Kasumi-1 (cell line): ENCODE data around the gene C9orf153.
"Not testable (repeated sequence)": the region's sequence is repeated elsewhere in the genome, so short reads cannot be mapped to it uniquely, and the experiment has no call there.

ENCODE experiments used
- DNase-seq, 2 experiments: peaks; one replicate each; lab custom pipeline; 2025; lab: John Stamatoyannopoulos, UW

C9orf153 gene

GRCh38 chr9:86263876-86264275 lies 4.4 kb upstream of the C9orf153 start:
- DNase-seq = no peak

- no peak for DNase-seq
These were observed 3.0 kb upstream of the C9orf153 start for GRCh38 chr9:86262492-86262891.

- no peak for DNase-seq
These were observed 2.1 kb downstream of the C9orf153 start for GRCh38 chr9:86257391-86257790.

DNA sequence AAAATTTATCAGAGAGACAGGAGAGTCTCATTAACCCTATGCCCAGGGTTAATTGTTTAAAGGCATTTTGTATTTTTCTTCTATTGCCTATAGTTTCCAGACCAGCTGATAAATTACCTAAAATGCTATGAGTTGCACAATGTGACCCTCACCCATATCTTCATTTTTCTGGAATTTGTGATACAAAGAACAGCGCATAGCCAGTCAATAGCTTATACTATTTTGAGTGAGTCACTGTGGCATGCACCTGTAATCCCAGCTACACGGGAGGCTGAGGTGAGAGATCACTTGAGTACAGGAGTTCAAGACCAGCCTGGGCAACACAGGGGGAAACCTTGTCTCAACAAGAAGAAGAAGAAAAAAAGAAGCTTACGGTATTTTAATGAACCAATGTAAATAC lies 2.8 kb downstream of the C9orf153 start:
- DNase-seq = no peak

DNA sequence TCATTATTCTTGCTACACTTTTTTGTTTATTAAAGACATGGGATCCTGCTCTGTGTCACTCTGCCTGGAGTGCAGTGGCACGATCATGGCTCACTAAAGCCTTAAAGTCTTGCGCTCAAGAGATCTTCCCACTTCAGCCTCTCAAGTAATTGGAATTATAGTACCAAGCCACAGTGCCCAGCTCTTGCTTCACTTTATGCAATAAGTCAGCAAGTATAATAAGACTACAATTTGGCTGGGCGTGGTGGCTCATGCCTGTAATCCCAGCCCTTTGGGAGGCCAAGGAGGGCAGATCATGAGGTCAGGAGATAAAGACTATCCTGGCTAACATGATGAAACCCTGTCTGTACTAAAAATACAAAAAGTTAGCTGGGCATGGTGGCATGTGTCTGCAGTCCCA lies 5.9 kb downstream of the C9orf153 start:
- no peak for DNase-seq

DNA sequence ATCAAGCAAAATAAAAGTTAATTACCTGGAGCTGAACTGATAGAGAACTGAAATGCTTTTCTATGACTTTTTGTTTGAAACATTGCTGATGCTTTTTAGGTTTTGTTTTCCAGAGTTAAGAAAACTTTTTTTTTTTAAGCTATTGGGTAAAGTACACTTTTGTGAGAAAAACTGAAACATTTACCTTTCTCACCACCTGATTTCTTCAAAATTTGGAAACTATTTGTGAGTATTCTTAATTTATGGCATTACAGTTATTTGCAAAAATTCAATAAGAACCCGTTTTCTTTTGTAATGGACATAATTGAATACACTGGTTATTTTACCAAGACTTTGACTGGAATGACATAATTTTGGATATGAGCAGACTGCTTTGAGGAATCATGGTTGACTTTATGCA lies 6.6 kb downstream of the C9orf153 start:
- DNase-seq = no peak

DNA sequence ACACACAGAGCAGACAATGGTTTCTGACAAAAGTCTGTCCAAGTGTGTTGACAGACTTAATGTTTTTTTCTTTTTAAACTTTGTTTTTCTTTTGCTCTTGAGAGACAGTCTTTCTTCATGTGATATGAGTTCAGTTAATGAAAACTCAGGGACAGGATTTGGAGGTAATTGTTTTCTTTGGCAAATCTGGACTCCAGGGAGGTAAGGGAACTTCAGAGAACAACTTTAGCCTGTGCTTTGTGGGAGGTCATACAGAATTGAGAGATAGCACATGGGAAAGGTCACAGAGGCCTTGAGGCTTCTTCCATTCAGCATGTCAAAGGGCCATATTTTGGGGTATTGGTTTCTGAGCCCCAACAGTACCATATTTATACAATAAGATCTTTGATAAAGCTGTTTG lies 9.3 kb downstream of the C9orf153 start:
- DNase-seq = no peak

DNA sequence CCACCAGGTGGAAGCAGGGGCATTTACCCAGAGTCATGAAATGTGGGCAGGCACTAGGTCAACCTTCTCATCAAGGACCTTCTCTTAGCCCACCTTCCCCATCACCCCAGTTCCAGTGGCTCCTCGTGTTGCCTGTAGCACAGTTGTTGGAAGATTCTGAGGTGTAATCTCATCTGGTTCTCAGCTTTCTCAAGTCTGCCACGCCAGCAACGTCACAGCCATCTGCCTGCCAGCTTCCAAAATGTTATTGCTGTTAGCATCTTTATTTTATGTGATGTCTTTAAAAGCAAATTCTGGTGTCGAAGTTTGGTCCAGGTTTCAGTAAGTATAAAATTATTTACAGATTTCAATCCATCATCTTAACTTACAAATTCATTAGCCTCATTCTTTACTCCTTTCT lies 10.7 kb downstream of the C9orf153 start:
- DNase-seq = no peak

DNA sequence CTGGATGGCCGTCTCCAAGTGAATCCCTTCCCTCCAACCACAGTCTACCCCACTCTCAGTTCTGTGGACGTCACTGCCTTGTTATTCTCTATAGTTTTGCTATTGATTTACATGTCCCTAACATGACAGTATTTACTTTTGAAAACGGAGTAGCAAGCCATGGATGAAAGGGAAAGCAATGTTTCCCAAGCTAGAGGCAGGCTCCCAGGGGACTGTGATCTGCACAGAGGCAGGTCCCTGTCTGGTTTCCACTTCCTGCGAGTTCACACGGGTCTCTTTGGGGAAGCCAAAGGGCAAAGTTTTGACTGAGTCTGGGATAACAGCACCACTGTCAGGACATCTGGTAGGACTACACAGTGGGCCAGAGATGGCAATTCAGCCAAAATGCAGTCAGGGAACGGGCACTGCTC lies 12.7 kb downstream of the C9orf153 start:
- no peak for DNase-seq

DNA sequence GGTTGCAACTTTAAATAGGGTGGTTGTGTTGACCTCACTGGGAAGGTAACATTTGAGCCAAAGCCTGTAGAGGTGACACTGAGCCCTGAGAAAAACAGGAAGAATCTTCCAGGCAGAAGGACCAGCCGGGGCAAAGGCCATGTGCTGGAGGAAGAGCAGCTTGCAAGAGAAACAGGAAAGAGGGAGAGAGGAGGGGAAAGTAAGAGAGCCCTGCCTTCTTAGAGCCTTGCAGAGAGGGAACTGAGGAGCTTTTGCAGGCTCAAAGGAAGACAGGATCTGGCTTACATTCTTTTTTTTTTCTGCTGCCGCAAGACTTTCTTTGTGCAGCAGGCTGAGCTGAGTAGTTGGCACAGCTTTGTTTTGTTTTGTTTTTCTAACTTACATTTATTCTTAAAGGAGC lies 17.4 kb downstream of the C9orf153 start:
- DNase-seq = peak; percentile 34 to 48

- DNase-seq = no peak
These were observed 18.2 kb downstream of the C9orf153 start for GRCh38 chr9:86241216-86241615.

- peak; percentile 37 to 41 for DNase-seq
These were observed 20.3 kb downstream of the C9orf153 start for GRCh38 chr9:86238861-86239770.

- DNase-seq = no peak
These were observed 28.6 kb downstream of the C9orf153 start for GRCh38 chr9:86230858-86231257.

DNA sequence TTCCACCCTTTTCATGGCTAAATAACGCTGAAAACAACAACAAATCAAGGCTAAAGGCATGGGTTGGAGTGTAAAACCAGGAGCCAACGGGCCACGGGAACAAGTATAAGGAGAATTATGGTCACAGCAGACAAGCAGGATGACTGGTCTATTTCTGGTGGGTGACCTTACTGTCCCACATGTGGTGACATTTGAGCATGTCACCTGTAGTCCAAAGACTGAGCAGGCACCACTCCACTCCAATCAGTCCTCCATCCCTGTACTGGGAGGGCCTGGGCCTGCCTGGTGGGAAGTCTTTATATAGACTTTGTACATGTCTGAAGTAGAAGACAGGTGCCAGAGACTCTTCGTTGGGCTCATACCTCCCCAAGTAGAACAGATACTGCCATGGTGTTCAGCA lies 36.8 kb downstream of the C9orf153 start:
- no peak for DNase-seq

DNA sequence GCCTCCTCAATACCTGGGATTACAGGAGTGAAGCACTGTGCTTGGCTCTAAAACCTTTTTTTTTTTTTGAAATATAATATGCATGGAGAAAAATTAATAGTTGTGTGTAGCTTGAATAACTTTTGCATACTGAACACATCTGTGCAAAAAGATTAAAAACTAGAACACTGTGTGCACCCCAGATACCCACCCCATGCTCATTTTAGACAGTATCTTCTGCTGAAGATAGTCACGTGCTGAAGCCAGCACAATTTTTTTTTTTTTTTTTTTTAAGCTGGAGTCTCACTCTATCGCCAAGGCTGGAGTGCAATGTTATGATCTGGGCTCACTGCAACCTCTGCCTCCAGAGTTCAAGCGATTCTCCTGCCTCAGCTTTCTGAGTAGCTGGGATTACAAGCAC lies 39.9 kb downstream of the C9orf153 start:
- no peak for DNase-seq

DNA sequence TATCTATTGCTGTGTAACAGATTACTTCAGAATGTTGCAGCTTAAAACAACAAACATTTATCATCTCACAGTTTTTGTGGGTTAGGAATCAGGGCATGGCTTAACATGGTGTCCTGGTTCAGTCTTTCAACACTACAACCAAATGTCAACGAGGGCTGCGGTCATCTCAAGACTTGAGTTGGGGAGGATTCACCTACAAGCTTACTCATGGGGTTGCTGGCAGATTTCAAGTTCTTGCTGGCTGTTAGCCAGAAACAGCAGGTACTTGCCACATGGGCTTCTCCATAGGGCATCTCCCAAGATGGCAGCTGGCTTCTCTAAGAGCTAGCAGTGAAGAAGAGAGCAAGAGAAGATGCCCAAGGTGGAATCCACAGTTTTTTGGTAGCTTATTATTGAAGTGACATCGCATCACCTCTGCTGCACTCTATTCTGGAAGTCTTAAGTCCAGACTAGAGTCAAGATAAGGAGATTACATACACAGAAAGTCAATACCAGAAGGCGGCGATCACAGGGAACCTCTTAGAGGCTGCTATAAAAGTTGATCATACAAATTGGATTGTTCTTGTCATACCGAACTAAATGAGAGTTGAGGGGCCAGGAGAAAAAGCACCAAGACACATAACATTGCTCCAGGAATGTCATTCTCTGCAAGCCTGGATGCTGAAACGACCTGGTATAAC lies 42.2 kb downstream of the C9orf153 start:
- DNase-seq = no peak

GRCh38 chr9:86207193-86207592 lies 52.3 kb downstream of the C9orf153 start:
- DNase-seq = no peak

GRCh38 chr9:86202338-86202882 lies 57.0 kb downstream of the C9orf153 start:
- peak; percentile 58 to 59 for DNase-seq

DNA sequence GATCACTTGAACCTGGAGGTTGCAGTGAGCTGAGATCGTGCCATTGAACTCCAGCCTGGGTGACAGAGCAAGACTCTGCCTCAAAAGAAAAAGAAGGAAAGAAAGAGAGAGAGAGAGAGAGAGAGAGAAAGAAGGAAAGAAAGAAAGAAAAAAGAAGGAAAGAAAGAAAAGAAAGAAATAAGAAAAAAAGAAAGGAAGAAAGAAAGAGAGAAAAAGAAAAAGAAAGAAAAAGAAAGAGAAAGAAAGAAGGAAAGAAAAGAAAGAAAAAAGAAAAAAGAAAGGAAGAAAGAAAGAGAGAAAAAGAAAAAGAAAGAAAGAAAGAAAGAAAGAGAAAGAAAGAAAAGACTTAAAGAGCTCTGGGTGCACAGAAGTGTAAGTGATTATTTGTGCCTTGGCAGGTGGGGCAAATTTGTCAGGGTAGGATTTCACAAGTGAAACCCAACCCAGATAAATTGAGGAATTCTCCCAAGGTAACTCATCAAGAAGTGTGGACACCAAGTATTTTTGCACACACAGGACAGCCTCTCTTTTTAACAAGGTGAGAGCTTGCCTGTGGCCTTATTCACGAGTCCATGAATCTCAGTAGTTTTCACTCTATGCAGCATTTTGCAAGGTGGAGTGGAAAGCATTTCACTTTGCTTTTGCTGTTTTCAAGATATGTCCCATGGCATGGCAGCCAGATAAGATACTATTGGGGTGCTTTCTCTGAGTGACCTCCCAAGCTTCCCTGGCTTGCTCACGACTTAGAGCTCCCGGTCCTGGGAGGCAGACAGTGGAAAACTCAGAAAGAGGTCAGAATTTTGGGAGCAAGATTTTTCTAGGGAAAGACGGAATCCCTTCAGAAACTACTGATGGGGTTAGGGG lies 57.8 kb downstream of the C9orf153 start:
- DNase-seq = no peak

GRCh38 chr9:86200599-86201162 lies 58.8 kb downstream of the C9orf153 start:
- no peak for DNase-seq

- no peak for DNase-seq
These were observed 66.4 kb downstream of the C9orf153 start for GRCh38 chr9:86193088-86193487.

- not testable (repeated sequence) for DNase-seq
These were observed 68.8 kb downstream of the C9orf153 start for GRCh38 chr9:86190700-86191099.
